ENCODE results near the gene PRPF6.

PRPF6 gene

DNA sequence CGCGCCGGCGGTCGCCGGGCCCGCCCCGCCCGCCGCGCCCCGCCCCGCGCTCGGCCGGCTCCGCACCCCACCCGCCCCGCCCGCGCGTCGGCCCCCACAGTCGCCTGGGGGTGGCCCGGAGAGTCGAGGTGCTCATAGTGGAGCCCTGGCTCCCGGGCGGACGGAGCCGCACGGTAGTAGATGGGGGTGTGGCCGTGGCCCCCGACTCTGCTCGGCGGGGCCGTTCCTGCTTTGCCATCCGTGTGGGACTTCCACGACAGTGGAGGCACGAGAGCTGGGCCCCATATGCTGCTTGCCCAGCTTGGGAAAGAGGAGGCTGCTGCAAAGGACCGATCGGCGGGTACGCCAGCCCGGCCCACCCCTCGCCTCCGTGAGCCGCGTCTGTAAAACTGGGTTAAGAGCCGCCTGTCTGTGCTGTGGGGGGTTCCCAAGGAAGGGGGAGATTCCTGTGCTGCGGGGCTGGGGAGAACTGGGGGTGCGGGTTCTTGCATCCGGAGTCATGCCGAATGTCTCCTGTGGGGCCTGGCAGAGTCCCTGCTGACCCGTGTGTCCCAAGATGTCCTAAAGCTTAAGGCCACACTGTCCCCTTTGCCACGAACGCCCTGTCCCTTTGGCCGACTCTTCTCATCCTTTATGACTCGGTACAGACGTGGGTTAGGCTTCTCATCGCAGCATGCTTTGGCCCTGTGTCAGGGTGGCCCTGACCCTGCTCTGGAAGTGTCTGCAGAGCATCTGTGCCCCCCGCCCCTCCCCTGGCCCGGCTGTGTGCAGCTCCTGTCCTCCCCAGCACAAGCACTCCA is 99.3 kb downstream of the PRPF6 start, which contains the start of gene OPRL1:
Gene OPRL1 (plus strand): TSS at position 70 of the 800 bp plus-strand sequence. CDS start 12,639 bp downstream, outside the sequence.
- ATAC-seq: no peak; the same call in none of the 3 replicates
- no peak for TF ChIP-seq OSR1 (CRISPR knock-in tag; IDR thresholded peaks at IDR 0.05)
- TF ChIP-seq TOX (CRISPR knock-in tag; IDR thresholded peaks at IDR 0.05; ENCODE audit: borderline replicate concordance): no peak
- no peak for TF ChIP-seq GLIS3 (CRISPR knock-in tag; IDR thresholded peaks at IDR 0.05)
- no peak for TF ChIP-seq PPARA (CRISPR knock-in tag; IDR thresholded peaks at IDR 0.05; ENCODE audit: borderline replicate concordance)
- TF ChIP-seq ZFP30 (CRISPR knock-in tag; IDR thresholded peaks at IDR 0.05): no peak
- TF ChIP-seq TCF4 (CRISPR knock-in tag; IDR thresholded peaks at IDR 0.05; ENCODE audit: borderline replicate concordance): no peak
- no peak for TF ChIP-seq ARNTL (CRISPR knock-in tag; IDR thresholded peaks at IDR 0.05; ENCODE audit: borderline replicate concordance, low read depth)
- TF ChIP-seq, protein P1, sequence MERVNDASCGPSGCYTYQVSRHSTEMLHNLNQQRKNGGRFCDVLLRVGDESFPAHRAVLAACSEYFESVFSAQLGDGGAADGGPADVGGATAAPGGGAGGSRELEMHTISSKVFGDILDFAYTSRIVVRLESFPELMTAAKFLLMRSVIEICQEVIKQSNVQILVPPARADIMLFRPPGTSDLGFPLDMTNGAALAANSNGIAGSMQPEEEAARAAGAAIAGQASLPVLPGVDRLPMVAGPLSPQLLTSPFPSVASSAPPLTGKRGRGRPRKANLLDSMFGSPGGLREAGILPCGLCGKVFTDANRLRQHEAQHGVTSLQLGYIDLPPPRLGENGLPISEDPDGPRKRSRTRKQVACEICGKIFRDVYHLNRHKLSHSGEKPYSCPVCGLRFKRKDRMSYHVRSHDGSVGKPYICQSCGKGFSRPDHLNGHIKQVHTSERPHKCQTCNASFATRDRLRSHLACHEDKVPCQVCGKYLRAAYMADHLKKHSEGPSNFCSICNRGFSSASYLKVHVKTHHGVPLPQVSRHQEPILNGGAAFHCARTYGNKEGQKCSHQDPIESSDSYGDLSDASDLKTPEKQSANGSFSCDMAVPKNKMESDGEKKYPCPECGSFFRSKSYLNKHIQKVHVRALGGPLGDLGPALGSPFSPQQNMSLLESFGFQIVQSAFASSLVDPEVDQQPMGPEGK (CRISPR knock-in tag; IDR thresholded peaks at IDR 0.05; ENCODE audit: borderline replicate concordance): no peak

DNA sequence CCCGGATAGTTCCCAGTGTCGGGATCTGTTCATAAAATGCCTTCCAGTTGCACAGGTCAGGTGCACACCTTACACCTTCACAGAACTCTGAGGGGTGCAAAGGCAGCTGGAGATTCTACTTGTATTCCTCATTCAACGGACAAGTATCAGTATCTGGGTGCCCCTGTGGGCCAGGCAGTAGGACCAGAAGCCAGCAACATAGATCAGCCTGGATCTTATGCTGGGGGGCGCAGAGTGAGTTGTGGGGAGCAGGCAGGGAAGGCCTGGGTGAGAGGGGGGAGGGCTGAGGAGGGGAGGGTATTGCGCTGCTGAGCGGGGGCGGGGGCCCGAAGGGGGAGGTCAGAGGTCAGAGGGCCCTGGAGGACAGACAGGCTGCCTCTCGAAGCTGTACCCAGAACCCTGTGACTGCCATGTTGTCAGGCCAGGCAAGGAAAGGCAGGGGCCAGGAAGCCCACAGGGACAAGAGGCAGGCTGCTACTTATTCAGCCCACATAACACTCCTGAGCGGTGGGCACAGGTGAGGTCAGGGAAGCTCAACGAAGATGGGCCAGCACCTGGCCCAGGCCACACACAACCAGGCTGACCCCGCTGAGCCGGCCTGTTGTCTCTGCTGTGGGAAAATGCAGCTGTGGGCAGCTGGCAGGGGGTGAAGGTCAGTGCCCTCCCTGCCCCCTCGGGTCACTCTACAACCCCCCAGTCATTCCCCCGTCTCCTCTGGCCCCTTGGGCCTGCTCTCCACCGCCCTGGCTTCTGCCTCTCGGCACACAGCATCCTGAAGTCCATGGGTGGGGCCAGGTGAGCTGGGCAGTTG is 100.1 kb downstream of the PRPF6 start:
- TF ChIP-seq RARB (CRISPR knock-in tag; IDR thresholded peaks at IDR 0.05) (no peak), ESRRG (CRISPR knock-in tag; IDR thresholded peaks at IDR 0.05) (no peak), BACH2 (CRISPR knock-in tag; IDR thresholded peaks at IDR 0.05; ENCODE audit: borderline replicate concordance) (no peak), GLIS3 (CRISPR knock-in tag; IDR thresholded peaks at IDR 0.05) (no peak), PPARA (CRISPR knock-in tag; IDR thresholded peaks at IDR 0.05; ENCODE audit: borderline replicate concordance) (no peak), ZC3H10 (CRISPR knock-in tag; IDR thresholded peaks at IDR 0.05) (no peak), SNAI2 (CRISPR knock-in tag; IDR thresholded peaks at IDR 0.05) (no peak), ZNF70 (CRISPR knock-in tag; IDR thresholded peaks at IDR 0.05) (no peak), ZNF8 (CRISPR knock-in tag; IDR thresholded peaks at IDR 0.05) (no peak), TOX (CRISPR knock-in tag; IDR thresholded peaks at IDR 0.05; ENCODE audit: borderline replicate concordance) (no peak), ZFP3 (CRISPR knock-in tag; IDR thresholded peaks at IDR 0.05) (no peak), ARNTL (CRISPR knock-in tag; IDR thresholded peaks at IDR 0.05; ENCODE audit: borderline replicate concordance, low read depth) (no peak), ISL1 (CRISPR knock-in tag; IDR thresholded peaks at IDR 0.05) (no peak), CSDC2 (CRISPR knock-in tag; IDR thresholded peaks at IDR 0.05) (no peak), ZNF565 (CRISPR knock-in tag; conservative IDR thresholded peaks at IDR 0.05; ENCODE audit: low read depth) (no peak)
- TF ChIP-seq, protein P1 (CRISPR knock-in tag; IDR thresholded peaks at IDR 0.05; ENCODE audit: borderline replicate concordance): no peak
- TF ChIP-seq, protein P2, sequence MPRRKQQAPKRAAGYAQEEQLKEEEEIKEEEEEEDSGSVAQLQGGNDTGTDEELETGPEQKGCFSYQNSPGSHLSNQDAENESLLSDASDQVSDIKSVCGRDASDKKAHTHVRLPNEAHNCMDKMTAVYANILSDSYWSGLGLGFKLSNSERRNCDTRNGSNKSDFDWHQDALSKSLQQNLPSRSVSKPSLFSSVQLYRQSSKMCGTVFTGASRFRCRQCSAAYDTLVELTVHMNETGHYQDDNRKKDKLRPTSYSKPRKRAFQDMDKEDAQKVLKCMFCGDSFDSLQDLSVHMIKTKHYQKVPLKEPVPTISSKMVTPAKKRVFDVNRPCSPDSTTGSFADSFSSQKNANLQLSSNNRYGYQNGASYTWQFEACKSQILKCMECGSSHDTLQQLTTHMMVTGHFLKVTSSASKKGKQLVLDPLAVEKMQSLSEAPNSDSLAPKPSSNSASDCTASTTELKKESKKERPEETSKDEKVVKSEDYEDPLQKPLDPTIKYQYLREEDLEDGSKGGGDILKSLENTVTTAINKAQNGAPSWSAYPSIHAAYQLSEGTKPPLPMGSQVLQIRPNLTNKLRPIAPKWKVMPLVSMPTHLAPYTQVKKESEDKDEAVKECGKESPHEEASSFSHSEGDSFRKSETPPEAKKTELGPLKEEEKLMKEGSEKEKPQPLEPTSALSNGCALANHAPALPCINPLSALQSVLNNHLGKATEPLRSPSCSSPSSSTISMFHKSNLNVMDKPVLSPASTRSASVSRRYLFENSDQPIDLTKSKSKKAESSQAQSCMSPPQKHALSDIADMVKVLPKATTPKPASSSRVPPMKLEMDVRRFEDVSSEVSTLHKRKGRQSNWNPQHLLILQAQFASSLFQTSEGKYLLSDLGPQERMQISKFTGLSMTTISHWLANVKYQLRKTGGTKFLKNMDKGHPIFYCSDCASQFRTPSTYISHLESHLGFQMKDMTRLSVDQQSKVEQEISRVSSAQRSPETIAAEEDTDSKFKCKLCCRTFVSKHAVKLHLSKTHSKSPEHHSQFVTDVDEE (CRISPR knock-in tag; IDR thresholded peaks at IDR 0.05): no peak
- TF ChIP-seq, protein P3, sequence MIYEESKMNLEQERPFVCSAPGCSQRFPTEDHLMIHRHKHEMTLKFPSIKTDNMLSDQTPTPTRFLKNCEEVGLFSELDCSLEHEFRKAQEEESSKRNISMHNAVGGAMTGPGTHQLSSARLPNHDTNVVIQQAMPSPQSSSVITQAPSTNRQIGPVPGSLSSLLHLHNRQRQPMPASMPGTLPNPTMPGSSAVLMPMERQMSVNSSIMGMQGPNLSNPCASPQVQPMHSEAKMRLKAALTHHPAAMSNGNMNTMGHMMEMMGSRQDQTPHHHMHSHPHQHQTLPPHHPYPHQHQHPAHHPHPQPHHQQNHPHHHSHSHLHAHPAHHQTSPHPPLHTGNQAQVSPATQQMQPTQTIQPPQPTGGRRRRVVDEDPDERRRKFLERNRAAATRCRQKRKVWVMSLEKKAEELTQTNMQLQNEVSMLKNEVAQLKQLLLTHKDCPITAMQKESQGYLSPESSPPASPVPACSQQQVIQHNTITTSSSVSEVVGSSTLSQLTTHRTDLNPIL (CRISPR knock-in tag; IDR thresholded peaks at IDR 0.05; ENCODE audit: low read depth): no peak
- TF ChIP-seq, protein P4, sequence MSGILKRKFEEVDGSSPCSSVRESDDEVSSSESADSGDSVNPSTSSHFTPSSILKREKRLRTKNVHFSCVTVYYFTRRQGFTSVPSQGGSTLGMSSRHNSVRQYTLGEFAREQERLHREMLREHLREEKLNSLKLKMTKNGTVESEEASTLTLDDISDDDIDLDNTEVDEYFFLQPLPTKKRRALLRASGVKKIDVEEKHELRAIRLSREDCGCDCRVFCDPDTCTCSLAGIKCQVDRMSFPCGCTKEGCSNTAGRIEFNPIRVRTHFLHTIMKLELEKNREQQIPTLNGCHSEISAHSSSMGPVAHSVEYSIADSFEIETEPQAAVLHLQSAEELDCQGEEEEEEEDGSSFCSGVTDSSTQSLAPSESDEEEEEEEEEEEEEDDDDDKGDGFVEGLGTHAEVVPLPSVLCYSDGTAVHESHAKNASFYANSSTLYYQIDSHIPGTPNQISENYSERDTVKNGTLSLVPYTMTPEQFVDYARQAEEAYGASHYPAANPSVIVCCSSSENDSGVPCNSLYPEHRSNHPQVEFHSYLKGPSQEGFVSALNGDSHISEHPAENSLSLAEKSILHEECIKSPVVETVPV (CRISPR knock-in tag; IDR thresholded peaks at IDR 0.05): no peak

More for the DNA sequence above, 100.1 kb downstream of the PRPF6 start:
- 0 out of 3 replicates have a peak, but pooled peaks have one; percentile 1 for ATAC-seq

All from SK-N-SH treated with all-trans-retinoic acid at 6 μM for 48 hours (cell line).